ENCODE results near the gene SHB.
A peak's percentile ranks its signal among the peaks of the same experiment; 100 is the strongest.

The SHB gene

GRCh38 chr9:38064842-38065368 is 4.1 kb downstream of the SHB start:
- Histone ChIP-seq H3K4me2 (ENCODE audit: low read length) (no peak overlapping the region), H3K27me3 (ENCODE audit: control insufficient read depth, insufficient read depth, low read length) (no peaks in the 10 kb centered on the region), H3K4me3 (ENCODE audit: low read depth, low read length) (no peak overlapping the region), H3K27ac (no peak overlapping the region), H3K9ac (no peak overlapping the region), H3K36me3 (ENCODE audit: control insufficient read depth, insufficient read depth, low read length) (no peaks in the 10 kb centered on the region), H2AFZ (no peak overlapping the region), H3K4me1 (peaks cover 19% of the 10 kb centered on the region), H3K9me3 (ENCODE audit: control insufficient read depth, low read length) (no peaks in the 10 kb centered on the region), H3K79me2 (peaks cover 3% of the 10 kb centered on the region)
- TF ChIP-seq CTCF (IDR thresholded peaks at IDR 0.05), result no peak

GRCh38 chr9:38063363-38063707 is 5.7 kb downstream of the SHB start:
- Histone ChIP-seq H3K4me2 (ENCODE audit: low read length) (no peak overlapping the region), H3K27ac (peak overlapping the region; percentile 44), H3K9ac (no peak overlapping the region), H3K36me3 (ENCODE audit: control insufficient read depth, insufficient read depth, low read length) (no peaks in the 10 kb centered on the region), H3K4me3 (ENCODE audit: low read depth, low read length) (no peak overlapping the region), H3K79me2 (peaks cover 3% of the 10 kb centered on the region), H3K4me1 (peaks cover 22% of the 10 kb centered on the region), H3K27me3 (ENCODE audit: control insufficient read depth, insufficient read depth, low read length) (no peaks in the 10 kb centered on the region), H2AFZ (no peak overlapping the region), H3K9me3 (ENCODE audit: control insufficient read depth, low read length) (no peaks in the 10 kb centered on the region)
- no peak for TF ChIP-seq CTCF (IDR thresholded peaks at IDR 0.05)

- H3K36me3 ChIP-seq (ENCODE audit: control insufficient read depth, insufficient read depth, low read length), result no peaks in the 10 kb centered on the region
- H3K4me1 ChIP-seq, result peaks cover 23% of the 10 kb centered on the region
- H2AFZ ChIP-seq, result no peak overlapping the region
- H3K9me3 ChIP-seq (ENCODE audit: control insufficient read depth, low read length), result no peaks in the 10 kb centered on the region
- peak overlapping the region; percentile 84 for H3K27ac ChIP-seq
- H3K9ac ChIP-seq, result no peak overlapping the region
- H3K4me2 ChIP-seq (ENCODE audit: low read length), result no peak overlapping the region
- TF ChIP-seq CTCF (IDR thresholded peaks at IDR 0.05), result no peak
- H3K27me3 ChIP-seq (ENCODE audit: control insufficient read depth, insufficient read depth, low read length), result no peaks in the 10 kb centered on the region
- no peak overlapping the region for H3K4me3 ChIP-seq (ENCODE audit: low read depth, low read length)
- peaks cover 4% of the 10 kb centered on the region for H3K79me2 ChIP-seq
Measured at GRCh38 chr9:38062498-38063362, 6.3 kb downstream of the SHB start.

- H3K27ac ChIP-seq, result peak overlapping the region; percentile 84
- H3K4me1 ChIP-seq, result peaks cover 25% of the 10 kb centered on the region
- no peak overlapping the region for H3K4me2 ChIP-seq (ENCODE audit: low read length)
- H3K79me2 ChIP-seq, result peaks cover 5% of the 10 kb centered on the region
- no peaks in the 10 kb centered on the region for H3K27me3 ChIP-seq (ENCODE audit: control insufficient read depth, insufficient read depth, low read length)
- no peaks in the 10 kb centered on the region for H3K9me3 ChIP-seq (ENCODE audit: control insufficient read depth, low read length)
- no peak for TF ChIP-seq CTCF (IDR thresholded peaks at IDR 0.05)
- H3K9ac ChIP-seq, result no peak overlapping the region
- no peak overlapping the region for H2AFZ ChIP-seq
- no peak overlapping the region for H3K4me3 ChIP-seq (ENCODE audit: low read depth, low read length)
- no peaks in the 10 kb centered on the region for H3K36me3 ChIP-seq (ENCODE audit: control insufficient read depth, insufficient read depth, low read length)
Measured at GRCh38 chr9:38062106-38062497, 6.9 kb downstream of the SHB start.

All from parathyroid adenoma (tissue), 2 donors.